Measurements from ENCODE around the gene SLC6A6. TPM values are rescaled to one million over a fixed set of nuclear protein-coding genes. Genes with fewer than 3 reads are reported as not detected.

Gene SLC6A6
- total RNA-seq, 1 donor from 2014 or later, result 46.3 TPM

GRCh38 chr3:14496351-14496750 lies 93.9 kb downstream of the SLC6A6 start:
- H3K4me3 Mint-ChIP-seq (ENCODE audit: unreplicated experiment), result no peak overlapping the region
- DNase-seq (ENCODE audit: low spot score), result no peak
- H3K9me3 Mint-ChIP-seq (ENCODE audit: unreplicated experiment), result no peaks in the 10 kb centered on the region
- no peak overlapping the region for H3K27ac Mint-ChIP-seq (ENCODE audit: unreplicated experiment)
- H3K36me3 Mint-ChIP-seq (ENCODE audit: low read depth, unreplicated experiment), result no peaks in the 10 kb centered on the region
- H3K27me3 Mint-ChIP-seq (ENCODE audit: unreplicated experiment), result peaks cover 8% of the 10 kb centered on the region
- no peaks in the 10 kb centered on the region for H3K4me1 Mint-ChIP-seq (ENCODE audit: unreplicated experiment)
- TF ChIP-seq CTCF (IDR thresholded peaks at IDR 0.05; ENCODE audit: unreplicated experiment), result no peak

- no peak for DNase-seq (ENCODE audit: low spot score)
- no peak overlapping the region for H3K4me3 Mint-ChIP-seq (ENCODE audit: unreplicated experiment)
- no peak for TF ChIP-seq CTCF (IDR thresholded peaks at IDR 0.05; ENCODE audit: unreplicated experiment)
- H3K27me3 Mint-ChIP-seq (ENCODE audit: unreplicated experiment), result peaks cover 8% of the 10 kb centered on the region
- no peaks in the 10 kb centered on the region for H3K36me3 Mint-ChIP-seq (ENCODE audit: low read depth, unreplicated experiment)
- H3K27ac Mint-ChIP-seq (ENCODE audit: unreplicated experiment), result no peak overlapping the region
- H3K9me3 Mint-ChIP-seq (ENCODE audit: unreplicated experiment), result peaks cover under 1% of the 10 kb centered on the region
- no peaks in the 10 kb centered on the region for H3K4me1 Mint-ChIP-seq (ENCODE audit: unreplicated experiment)
Observed at GRCh38 chr3:14497321-14497720, 94.9 kb downstream of the SLC6A6 start.

GRCh38 chr3:14502472-14502871 lies 100.1 kb downstream of the SLC6A6 start:
- Mint-ChIP-seq H3K4me1 (ENCODE audit: unreplicated experiment) (no peaks in the 10 kb centered on the region), H3K9me3 (ENCODE audit: unreplicated experiment) (peaks cover 8% of the 10 kb centered on the region)

GRCh38 chr3:14503033-14503705 lies 100.8 kb downstream of the SLC6A6 start:
- peaks cover 5% of the 10 kb centered on the region for H3K36me3 Mint-ChIP-seq (ENCODE audit: low read depth, unreplicated experiment)
- DNase-seq (ENCODE audit: low spot score), result no peak
- peaks cover 8% of the 10 kb centered on the region for H3K9me3 Mint-ChIP-seq (ENCODE audit: unreplicated experiment)
- no peaks in the 10 kb centered on the region for H3K4me1 Mint-ChIP-seq (ENCODE audit: unreplicated experiment)
- no peak overlapping the region for H3K27ac Mint-ChIP-seq (ENCODE audit: unreplicated experiment)
- no peak for TF ChIP-seq CTCF (IDR thresholded peaks at IDR 0.05; ENCODE audit: unreplicated experiment)
- H3K4me3 Mint-ChIP-seq (ENCODE audit: unreplicated experiment), result no peak overlapping the region
- H3K27me3 Mint-ChIP-seq (ENCODE audit: unreplicated experiment), result no peaks in the 10 kb centered on the region

More at GRCh38 chr3:14502472-14502871, 100.1 kb downstream of the SLC6A6 start:
- Mint-ChIP-seq H3K36me3 (ENCODE audit: low read depth, unreplicated experiment) (peaks cover 5% of the 10 kb centered on the region), H3K4me3 (ENCODE audit: unreplicated experiment) (no peak overlapping the region), H3K27me3 (ENCODE audit: unreplicated experiment) (peaks cover 1% of the 10 kb centered on the region), H3K27ac (ENCODE audit: unreplicated experiment) (no peak overlapping the region)
- DNase-seq (ENCODE audit: low spot score), result no peak
- TF ChIP-seq CTCF (IDR thresholded peaks at IDR 0.05; ENCODE audit: unreplicated experiment), result no peak

- DNase-seq (ENCODE audit: low spot score), result no peak
- Mint-ChIP-seq H3K27ac (ENCODE audit: unreplicated experiment) (no peak overlapping the region), H3K4me3 (ENCODE audit: unreplicated experiment) (no peak overlapping the region), H3K9me3 (ENCODE audit: unreplicated experiment) (peaks cover 8% of the 10 kb centered on the region), H3K36me3 (ENCODE audit: low read depth, unreplicated experiment) (peaks cover 5% of the 10 kb centered on the region), H3K4me1 (ENCODE audit: unreplicated experiment) (no peaks in the 10 kb centered on the region), H3K27me3 (ENCODE audit: unreplicated experiment) (no peaks in the 10 kb centered on the region)
- no peak for TF ChIP-seq CTCF (IDR thresholded peaks at IDR 0.05; ENCODE audit: unreplicated experiment)
Observed at GRCh38 chr3:14503706-14504065, 101.3 kb downstream of the SLC6A6 start.
